IPS-15b (cell line): Measurements from ENCODE around the gene PLK1.
"Not testable (repeated sequence)": the region's sequence is repeated elsewhere in the genome, so short reads cannot be mapped to it uniquely, and the experiment has no call there.

Source experiments
- H3K27me3 ChIP-seq: one replicate; pipeline ENCODE4 v1.6.1; 2013; ENCODE audit warnings: low read length; ENCODE audit not compliant: control insufficient read depth, insufficient read depth
- H3K36me3 ChIP-seq: one replicate; pipeline ENCODE4 v1.6.1; 2013; ENCODE audit warnings: low read length; ENCODE audit not compliant: control insufficient read depth, insufficient read depth
- H3K4me1 ChIP-seq: one replicate; pipeline ENCODE4 v1.6.1; 2013; ENCODE audit warnings: mild to moderate bottlenecking, low read length; ENCODE audit not compliant: control insufficient read depth, insufficient read depth
- H3K4me3 ChIP-seq: one replicate; pipeline ENCODE4 v1.5.1; 2013; ENCODE audit warnings: low read depth, low read length
- H3K9ac ChIP-seq: one replicate; pipeline ENCODE4 v1.6.1; 2013; ENCODE audit warnings: low read depth, mild to moderate bottlenecking, low read length
- H3K9me3 ChIP-seq: one replicate; pipeline ENCODE4 v1.6.1; 2013; ENCODE audit warnings: mild to moderate bottlenecking, low read length; ENCODE audit not compliant: control insufficient read depth, insufficient read depth

Gene PLK1

DNA sequence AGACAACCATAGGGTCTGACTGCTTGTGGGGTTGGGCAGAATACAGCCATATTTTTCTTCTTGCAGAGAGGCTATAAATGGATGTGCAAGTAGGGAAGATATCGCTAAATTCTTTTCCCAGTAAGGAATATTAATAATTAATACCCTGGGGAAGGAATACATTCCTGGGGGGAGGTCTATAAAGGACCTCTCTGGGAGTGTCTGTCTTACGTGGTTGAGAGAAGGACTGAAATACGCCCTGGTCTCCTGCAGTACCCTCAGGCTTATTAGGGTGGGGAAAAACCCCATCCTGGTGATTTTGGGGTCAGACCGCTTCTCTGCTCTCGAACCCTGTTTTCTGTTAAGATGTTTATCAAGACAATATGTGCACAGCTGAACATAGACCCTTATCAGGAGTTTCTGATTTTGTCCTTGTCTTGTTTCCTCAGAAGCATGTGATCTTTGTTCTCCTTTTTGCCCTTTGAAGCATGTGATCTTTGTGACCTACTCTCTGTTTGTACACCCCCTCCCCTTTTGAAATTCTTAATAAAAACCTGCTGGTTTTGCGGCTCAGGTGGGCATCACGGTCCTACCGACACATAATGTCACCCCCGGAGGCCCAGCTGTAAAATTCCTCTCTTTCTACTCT is 44.0 kb downstream of the PLK1 start:
- H3K36me3 ChIP-seq, H3K4me3 ChIP-seq, H3K9me3 ChIP-seq, H3K27me3 ChIP-seq, H3K9ac ChIP-seq, H3K4me1 ChIP-seq: not testable (repeated sequence)

DNA sequence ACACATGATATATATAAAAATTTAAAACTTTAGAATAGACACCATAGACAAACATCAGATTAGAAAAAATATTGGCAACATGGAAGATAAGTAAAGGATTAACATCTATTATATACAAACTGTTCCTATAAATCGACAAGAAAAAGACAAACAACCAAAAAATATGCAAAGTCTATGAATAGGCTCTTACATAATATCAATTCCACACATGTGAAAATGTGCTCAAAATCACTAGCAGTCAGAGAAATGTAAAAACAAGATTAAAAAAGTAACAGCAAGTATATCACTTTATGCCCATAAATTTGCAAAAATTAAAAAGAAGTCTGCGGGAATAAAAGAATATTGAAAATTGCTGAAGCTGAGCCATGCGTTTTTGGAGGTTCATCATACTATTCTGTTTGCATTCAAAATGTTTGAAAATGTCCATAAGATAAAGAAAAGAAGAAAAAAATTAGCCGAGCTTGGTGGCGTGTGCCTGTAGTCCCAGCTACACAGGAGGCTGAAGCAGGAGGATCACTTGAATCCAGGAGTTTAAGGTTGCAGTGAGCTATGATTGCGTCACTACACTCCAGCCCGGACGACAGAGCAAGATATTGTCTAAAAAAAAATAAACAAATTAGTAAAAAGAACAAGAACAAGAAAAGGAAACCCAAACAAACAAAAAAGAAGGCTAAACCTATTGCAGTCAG is 45.6 kb downstream of the PLK1 start:
- H3K4me3 ChIP-seq = no peak overlapping the region
- H3K36me3 ChIP-seq = no peaks in the 10 kb centered on the region
- H3K4me1 ChIP-seq = no peaks in the 10 kb centered on the region
- H3K9me3 ChIP-seq = no peaks in the 10 kb centered on the region
- H3K9ac ChIP-seq = no peak overlapping the region
- no peaks in the 10 kb centered on the region for H3K27me3 ChIP-seq

DNA sequence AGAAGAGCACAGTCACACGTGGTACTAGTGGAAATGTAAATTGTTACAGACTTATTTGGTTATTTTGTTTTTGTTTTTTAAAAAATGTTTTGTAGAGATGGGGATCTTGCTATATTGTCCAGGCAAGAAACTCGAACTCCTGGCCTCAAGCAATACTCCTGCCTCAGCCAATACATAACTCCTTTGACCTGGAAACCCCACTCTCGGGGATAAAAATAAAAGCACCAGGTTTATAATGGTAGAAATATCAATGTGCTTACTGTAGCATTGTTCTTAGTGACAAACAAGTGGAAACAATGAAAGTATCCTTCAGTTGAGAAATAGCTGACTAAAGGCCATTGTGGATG is 46.1 kb downstream of the PLK1 start:
- no peaks in the 10 kb centered on the region for H3K9me3 ChIP-seq
- no peak overlapping the region for H3K4me3 ChIP-seq
- H3K27me3 ChIP-seq = no peaks in the 10 kb centered on the region
- no peaks in the 10 kb centered on the region for H3K4me1 ChIP-seq
- no peaks in the 10 kb centered on the region for H3K36me3 ChIP-seq
- no peak overlapping the region for H3K9ac ChIP-seq

DNA sequence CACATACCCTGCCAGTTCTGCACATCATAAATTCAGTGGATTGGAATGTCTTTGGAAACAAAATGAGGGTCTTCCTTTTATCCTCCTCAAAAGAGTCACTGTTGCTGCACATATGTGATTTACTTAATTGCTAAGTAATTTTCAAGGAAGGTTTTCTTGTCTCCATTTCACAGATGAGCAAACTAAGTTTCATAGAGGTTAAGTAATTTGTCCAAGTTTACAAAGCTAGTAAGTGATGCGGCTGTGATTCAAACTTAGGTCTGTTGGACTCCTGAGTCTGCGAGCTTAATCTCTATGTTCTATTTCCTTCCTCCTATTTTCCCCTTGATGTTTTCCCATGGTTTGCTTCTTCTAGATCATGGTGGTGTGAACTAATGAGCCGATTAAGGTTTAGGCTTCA is 48.0 kb downstream of the PLK1 start:
- H3K9me3 ChIP-seq = no peaks in the 10 kb centered on the region
- no peak overlapping the region for H3K4me3 ChIP-seq

DNA sequence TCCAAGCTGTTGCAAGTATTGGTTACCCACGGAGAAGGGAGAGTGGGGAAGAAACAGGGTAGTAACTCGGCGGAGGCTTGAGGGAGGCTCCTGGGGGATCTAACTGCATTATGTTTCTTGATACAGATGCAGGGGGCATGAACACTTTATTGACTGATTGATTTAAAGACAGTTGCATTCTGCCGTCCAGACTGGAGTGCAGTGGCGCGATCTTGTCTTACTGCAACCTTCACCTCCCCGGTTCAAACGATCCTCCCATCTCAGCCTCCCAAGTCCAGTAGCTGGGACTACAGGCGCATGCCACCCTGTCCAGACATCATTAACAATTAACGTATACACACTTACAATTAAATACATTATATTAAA is 49.4 kb downstream of the PLK1 start:
- no peaks in the 10 kb centered on the region for H3K4me1 ChIP-seq
- H3K36me3 ChIP-seq = no peaks in the 10 kb centered on the region
- H3K9me3 ChIP-seq = no peaks in the 10 kb centered on the region
- H3K9ac ChIP-seq = no peak overlapping the region
- no peak overlapping the region for H3K4me3 ChIP-seq
- no peaks in the 10 kb centered on the region for H3K27me3 ChIP-seq

More for the DNA sequence above, 48.0 kb downstream of the PLK1 start:
- Histone ChIP-seq H3K27me3 (no peaks in the 10 kb centered on the region), H3K9ac (no peak overlapping the region), H3K36me3 (no peaks in the 10 kb centered on the region), H3K4me1 (no peaks in the 10 kb centered on the region)

DNA sequence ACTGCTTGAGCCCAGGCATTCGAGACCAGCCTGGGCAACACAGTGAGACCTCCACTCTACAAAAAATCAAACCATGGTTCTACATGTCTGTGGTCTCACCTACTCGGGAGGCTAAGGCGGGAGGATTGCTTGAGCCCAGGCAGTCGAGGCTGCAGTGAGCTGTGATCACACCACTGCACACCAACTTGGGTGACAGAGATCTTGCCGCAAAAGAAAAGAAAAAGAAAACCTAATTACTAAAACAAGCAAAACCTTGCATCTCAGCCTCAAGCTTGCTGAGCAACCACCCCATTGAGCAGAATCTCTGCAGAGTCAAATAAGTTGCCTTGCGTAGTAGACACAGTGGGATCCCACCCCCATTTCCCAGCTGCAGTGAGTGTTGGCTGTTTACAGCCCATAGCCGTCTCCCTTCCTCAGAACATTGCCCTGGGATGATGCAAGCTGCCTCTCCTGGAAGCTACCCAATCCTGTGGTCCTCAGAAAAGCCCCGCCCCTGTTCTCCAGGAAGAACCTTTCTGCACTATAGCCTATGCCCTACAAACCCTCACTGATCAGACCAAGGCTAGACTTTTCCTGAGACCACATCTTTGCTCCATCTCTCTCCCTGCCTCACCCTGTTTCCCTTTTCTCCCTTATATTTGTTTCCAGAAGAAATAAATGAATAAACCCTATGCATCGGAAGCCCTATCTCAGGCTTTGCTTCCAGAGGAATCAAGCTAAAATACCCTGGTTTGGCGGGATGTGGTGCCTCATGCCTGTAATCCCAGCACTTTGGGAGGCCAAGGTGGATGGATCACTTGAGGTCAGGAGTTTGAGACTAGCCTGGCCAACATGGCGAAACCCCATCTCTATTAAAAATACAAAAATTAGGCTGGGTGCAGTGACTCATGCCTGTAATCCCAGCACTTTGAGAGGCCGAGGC is 51.1 kb downstream of the PLK1 start:
- Histone ChIP-seq H3K36me3 (no peaks in the 10 kb centered on the region), H3K4me1 (no peaks in the 10 kb centered on the region), H3K9ac (no peak overlapping the region), H3K4me3 (no peak overlapping the region), H3K9me3 (no peaks in the 10 kb centered on the region), H3K27me3 (no peaks in the 10 kb centered on the region)

DNA sequence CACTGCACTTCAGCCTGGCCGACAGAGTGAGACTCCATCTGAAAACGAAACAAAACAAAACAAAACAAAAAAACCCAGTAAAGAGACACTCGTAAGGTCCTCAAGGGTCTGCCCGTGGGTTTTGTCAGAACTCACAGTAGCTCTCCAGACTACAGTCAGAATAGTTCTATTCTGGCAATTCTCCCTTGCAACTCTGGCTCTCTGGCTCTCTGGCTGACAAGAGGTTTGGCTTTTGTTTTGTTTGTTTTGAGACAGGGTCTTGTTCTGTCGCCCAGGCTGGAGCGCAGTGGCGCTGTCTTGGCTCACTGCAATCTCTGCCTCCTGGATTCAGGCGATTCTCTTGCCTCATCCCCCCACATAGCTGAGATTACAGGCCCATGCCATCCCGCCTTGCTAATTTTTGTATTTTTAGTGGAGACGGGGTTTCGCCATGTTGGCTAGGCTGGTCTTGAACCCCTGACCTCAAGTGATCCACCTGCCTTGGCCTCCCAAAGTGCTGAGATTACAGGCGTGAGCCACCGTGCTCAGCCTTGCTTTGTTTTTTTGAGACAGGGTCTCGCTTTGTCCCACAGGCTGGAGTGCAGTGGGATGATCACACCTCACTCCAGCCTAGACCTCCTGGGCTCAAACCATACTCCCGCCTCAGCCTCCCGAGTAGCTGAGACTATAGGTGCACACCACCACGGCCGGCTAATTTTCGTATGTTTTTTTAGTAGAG is 55.6 kb downstream of the PLK1 start:
- H3K9ac ChIP-seq = no peak overlapping the region
- H3K4me3 ChIP-seq = no peak overlapping the region
- no peaks in the 10 kb centered on the region for H3K27me3 ChIP-seq
- no peaks in the 10 kb centered on the region for H3K4me1 ChIP-seq
- H3K36me3 ChIP-seq = no peaks in the 10 kb centered on the region
- H3K9me3 ChIP-seq = no peaks in the 10 kb centered on the region

DNA sequence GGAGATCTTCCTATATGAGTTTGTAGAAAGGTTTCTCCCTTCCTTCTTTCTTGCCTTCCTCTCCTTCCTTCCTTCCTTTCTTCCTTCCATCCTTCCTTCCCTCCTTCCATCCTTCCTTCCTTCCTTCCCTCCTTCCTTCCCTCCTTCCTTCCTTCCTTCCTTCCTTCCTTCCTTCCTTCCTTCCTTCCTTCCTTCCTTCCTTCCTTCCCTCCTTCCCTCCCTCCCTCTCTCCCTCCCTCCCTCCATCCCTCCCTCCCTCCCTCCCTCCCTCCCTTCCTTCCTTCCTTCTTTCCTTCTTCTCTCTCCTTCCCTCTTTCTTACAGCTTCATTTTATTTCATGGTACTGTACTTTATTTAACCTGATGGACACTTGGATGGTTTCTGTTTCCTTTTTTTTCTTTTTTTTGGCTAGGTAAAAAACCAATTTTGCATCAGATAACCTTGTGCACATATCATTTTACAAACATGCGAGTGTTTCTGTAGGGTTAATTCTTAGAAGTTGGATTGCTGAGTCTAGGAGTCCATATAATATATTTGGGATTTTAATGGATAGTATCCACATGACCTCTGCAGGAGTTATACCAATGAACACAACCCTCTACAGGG is 58.8 kb downstream of the PLK1 start:
- H3K4me1 ChIP-seq, H3K27me3 ChIP-seq: not testable (repeated sequence)

DNA sequence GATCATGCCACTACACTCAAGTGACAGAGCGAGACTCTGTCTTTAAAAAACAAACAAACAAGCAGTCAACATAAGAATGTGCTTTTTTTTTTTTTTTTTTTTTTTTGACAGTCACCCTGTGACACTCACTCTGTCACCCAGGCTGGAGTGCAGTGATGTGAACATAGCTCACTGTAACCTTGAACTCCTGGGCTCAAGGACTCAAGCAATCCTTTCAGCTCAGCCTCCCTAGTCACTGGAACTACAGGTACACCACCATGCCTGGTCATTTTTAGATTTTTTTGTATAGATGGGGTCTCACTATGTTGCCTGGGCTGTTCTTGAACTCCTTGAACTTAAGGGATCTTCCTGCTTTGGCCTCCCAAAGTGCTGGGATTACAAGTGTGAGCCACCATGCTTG is 60.8 kb downstream of the PLK1 start:
- H3K36me3 ChIP-seq = no peaks in the 10 kb centered on the region
- H3K9me3 ChIP-seq = no peaks in the 10 kb centered on the region
- H3K27me3 ChIP-seq = peaks cover 1% of the 10 kb centered on the region
- H3K4me1 ChIP-seq = no peaks in the 10 kb centered on the region
- H3K4me3 ChIP-seq = no peak overlapping the region
- no peak overlapping the region for H3K9ac ChIP-seq

More for the DNA sequence above, 58.8 kb downstream of the PLK1 start:
- not testable (repeated sequence) for H3K4me3 ChIP-seq, H3K9ac ChIP-seq, H3K9me3 ChIP-seq, H3K36me3 ChIP-seq
